DMS153 treated with DMSO at 0.1 percent for 48 hours (cell line): Measurements from ENCODE around the gene NNT.
"Not testable (repeated sequence)": the region's sequence is repeated elsewhere in the genome, so short reads cannot be mapped to it uniquely, and the experiment has no call there.

Source experiments
- DNase-seq: peaks from one replicate; lab custom pipeline; 2025; ENCODE audit not compliant: unreplicated experiment; lab: John Stamatoyannopoulos, UW

Gene NNT

DNA sequence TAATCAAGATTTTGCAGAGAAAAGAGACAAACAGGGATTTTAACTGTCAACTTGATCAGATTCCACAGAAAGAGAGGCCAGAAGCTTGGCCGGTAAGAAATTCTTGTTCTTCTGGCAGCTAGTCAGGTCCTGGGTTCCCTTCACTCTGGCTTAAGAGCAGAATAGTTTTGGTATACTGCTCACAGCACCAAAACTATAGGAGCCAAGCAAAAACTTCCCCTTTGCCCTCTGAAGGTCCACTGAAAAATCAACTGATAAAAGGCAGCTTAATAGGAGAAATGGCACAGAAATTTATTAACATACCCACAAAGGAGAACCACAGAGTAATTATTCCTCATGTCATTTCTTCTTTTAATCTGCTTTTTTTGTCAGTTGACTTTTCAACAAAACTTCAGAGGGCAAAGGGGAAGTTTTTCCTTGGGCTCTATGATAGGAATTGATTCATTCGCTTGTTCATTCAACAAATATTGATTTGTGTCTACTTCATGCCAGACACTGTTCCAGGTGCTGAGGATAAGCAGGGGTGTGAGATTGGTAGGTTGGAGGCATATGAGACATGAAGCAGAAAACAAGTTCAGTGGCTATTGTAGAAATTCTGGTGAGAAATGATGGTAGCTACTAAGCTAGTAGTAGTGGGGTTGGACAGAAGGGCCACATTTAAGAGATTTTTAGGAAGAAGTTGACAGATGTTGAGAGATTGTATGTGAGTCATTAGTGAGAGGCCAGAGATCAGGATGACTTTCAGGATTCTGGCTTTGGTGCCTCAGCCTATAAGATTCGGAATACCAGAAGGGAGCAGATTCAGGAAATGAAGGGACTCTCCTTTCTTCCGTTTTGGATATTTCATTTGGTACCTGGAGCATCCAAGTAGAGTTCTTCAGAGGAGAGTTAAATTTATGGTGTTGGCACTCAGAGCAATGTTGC lies 20.6 kb upstream of the NNT start:
- no peak for DNase-seq

DNA sequence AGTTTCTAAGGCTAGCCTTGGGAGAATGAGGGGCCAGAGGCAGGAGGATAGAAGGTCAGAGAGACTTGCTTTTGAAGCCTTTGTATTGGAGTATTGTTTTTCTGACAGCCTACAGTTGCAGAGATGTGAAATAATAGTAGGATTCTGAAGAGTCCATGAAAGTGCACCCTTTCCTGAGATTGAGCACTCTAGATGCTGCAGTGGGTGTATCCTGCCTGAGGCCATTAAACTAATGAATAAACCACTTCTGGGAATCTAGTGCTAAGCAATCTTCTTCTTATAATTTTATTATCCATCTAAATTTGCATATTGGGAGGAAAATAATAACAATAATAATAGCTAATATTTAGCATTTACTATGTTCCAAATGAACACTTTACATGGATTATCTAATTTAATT lies 19.3 kb upstream of the NNT start:
- DNase-seq = no peak

DNA sequence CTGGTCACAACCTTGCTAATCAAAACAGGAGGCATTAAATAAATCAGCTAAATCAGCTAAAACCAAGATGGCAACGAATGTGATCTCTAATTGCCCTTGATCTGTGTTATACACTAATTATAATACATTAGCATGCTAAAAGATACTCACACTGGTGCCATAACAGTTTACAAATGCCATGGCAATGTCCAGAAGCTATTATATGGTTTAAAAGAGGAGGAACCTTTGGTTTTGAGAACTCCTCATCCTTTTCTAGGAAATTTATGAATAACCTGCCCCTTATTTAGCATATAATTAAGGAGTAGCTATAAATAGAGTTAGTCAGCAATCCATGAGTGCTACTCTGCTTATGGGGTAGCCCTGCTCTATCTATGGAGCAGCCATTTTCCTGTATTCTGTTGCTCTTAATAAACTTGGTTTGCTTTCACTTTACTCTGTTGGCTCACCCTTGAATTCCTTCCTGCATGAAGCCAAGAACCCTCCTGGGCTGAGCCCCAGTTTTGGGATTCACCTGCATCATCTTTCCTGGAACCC lies 18.7 kb upstream of the NNT start:
- no peak for DNase-seq

DNA sequence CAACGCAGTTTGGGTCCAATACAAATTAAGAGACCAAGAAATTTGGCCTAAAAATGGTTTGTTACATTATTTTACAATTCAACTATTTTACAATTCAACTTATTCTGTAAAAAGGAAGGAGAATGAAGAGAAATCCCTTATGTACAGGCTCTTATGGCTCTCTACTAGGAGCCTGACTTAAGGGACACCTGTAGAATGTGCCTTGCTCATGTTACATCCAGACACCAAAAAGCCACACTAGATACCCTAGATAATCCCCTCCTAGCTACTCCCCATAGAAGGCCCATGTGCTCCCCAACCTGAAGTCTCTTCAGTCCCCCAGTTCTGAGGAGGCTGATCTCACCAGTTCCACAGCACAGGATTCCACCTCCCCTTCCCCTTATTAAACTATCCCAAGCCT lies 14.1 kb upstream of the NNT start:
- no peak for DNase-seq

DNA sequence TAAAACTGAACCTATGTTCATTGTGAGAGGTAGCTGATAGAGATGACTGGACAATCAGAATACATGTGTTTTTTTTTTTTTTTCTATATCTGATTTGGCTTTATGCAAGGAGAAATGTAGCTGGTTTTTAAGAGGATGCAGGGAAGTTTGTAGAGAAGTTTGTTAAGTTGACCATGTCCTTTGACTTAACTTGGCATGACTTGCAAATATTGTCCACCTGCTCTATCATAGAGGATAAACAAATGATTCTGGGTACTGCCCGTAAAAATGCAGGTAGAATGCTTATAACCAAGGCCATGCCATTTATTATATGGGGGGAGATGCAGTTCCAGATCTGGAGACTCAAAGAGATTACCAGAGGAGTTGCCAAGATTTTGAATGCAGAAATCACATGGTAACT lies 13.7 kb upstream of the NNT start:
- DNase-seq = no peak

DNA sequence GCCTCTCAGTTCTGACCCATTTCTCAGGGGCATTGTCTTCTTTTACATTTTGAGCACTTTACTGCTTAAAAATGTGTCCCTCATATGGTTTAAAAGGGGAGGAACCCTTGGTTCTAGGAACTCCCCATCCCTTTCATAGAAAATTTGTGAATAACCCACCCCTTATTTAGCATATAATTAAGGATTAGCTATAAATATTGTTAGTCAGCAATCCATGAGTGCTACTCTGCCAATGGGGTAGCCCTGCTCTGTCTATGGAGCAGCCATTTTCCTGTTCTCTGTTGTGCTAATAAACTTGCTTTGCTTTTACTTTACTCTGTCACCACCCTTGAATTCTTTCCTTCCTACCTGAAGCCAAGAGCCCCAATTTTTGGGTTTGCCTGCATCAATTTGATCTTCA lies 12.3 kb upstream of the NNT start:
- no peak for DNase-seq

DNA sequence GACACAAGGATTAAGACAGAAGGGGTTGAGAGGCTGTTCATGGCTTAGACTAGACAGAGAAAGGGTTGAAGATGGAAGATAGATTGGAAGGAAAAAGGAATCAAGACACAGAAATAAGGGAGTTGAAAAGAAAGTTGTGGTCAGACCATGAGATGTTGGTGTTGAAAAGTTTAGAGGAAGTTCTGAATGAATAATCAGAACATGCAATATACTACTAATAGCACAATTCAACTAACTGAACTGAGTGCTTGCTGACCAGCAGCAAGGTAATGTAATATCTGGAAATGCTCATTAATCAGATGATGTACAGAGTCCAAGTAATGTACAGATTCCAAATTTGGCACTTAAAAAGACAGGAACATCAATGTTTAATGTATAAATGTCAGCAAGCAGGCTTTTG lies 10.6 kb upstream of the NNT start:
- no peak for DNase-seq

DNA sequence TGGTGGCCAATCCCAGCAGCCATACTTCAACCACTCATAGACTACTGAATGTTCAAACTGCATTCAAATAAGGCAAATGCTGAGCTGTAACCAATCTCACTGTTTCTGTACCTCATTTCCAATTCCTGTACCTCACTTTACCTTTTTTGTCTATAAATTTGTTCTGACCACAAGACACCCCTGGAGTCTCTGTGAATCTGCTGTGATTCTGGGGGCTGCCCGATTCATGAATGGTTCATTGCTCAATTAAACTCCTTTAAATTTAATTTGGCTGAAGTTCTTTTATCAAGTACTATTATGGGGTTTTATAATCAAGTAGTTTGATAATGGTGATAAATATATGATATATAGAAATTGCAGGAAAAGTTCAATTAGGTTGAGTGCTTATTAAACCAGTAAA lies 4.1 kb upstream of the NNT start:
- not testable (repeated sequence) for DNase-seq

DNA sequence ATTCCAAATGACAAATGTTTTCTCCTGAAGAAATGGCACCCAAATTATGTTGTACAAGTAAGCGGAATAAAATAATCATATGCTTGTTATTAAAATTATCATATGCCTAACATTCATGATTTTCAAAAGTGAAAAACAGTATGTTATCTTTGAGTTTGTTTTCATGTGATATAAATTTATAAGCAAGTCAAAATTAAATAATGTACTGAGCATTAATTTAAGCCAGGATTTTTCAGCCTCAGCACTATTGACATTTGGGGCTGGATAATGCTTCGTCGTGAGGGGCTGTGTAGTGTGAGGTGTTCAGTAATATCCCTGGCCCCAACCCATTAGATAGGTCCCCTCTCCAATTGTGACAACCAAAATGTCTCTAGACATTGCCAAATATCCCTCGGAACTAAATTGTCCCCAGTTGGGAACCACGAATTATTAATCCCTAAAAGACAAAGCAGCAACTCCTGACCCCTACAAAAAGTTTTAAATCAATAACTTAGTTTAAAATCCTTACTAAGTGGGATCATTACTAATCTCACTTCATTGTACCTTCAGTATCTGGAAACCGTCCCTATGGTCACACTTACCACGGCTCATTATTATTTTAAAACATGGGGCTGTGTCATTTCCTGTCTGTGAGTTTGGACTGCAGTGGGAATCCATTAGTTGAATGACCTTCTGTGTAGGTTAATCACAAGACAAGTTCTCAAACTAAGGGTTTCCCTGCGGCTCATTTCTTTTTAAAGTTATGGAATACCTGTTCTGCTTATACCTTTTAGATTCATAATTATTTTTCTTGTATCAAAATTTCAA lies 1.3 kb upstream of the NNT start:
- DNase-seq = peak; percentile 42

DNA sequence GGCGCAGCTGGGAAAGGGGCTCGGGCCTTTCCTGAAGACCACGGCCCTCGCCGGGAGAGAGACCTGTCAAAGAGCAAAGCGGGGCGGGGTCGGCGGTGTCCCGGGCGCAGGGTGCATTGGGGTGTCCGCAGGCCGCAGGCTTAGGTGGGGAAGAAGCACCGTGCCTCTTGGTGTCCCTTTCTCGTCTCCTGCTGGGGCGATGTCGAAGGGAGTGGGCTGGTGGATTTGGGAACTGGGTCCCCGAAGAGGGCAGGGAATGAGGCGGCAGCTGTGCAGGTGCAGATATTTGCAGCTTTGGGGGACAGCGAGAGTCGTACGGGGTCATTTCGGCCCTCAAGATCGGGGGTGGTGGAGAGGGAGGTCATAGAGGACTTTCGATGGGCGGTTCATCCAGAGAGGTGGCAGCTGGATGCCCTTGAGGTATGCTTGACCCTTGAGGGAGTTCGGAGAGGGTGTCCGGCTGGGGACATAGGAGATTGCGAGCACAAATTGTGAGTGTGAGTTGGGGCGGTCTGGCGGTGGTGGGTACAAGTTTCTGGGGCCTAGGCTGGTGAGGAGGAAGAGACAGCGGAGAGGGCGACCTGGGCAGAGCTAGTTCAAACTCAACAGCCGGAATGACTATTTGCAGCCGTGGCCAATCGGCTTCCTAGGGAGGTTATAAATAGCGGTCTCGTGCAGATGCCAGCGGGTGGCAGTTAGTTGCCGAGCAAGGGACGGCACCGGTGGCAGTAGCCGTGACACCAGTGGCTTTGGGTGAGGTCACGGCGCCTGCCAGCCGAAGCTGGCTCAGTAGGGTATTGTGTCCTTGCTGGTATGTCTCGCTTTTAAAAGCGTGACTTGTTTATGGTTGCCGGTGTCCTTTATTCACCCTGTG lies 601 bp downstream of the NNT start:
- DNase-seq = peak; percentile 95

DNA sequence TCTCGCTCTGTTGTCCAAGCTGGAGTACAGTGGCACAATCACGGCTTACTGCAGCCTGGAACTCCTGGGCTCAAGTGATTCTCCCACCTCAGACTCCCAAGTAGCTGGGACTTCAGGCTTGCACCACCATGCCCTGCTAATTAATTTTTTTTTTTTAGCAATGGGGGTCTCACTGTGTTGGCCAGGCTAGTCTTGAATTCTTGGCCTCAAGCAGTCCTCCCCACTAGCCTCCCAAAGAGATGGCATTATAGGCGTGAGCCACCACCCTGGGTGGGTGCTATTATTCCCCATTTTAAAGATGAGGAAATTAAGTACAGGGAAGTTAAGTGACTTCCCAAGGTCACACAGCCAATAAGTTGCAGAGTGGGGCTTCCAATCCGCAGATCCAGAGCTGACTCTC lies 1.7 kb downstream of the NNT start:
- DNase-seq = no peak

DNA sequence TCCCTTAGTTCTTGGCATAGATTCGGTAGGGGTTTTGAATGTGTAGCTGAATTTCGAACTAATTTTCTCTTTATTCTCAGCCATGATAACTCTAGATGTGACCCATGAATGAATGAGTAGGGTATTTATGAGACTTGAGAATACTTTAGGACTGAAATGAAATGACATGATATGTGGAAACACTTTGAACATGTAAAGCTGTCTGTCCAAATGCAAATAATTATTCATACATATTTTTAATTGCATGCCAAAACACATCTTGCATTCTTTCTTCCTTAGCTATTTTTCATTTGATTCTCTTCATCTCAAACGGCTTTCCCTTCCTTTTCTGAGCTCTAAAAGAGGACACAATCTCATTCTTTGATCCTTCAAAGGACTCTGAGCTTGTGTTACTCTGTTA lies 3.4 kb downstream of the NNT start:
- DNase-seq = no peak

DNA sequence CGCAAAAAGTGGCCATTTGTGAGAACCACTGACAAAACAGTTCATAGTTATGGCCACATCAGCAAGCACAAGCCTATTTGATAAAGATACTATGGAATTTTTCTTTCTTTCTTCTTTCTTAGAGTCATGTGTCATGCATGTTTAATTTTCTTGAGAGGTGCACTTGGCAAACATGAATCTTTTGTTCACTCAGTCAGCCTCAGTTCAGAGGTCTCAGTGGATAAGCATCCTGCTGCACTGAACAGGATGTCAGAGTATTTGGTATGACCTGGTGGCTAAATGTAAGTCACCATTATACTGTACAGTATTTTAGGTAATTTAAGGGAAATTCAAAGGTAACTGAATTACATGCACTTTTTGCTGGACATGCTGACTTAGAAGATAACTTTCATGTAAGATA lies 5.4 kb downstream of the NNT start:
- no peak for DNase-seq

DNA sequence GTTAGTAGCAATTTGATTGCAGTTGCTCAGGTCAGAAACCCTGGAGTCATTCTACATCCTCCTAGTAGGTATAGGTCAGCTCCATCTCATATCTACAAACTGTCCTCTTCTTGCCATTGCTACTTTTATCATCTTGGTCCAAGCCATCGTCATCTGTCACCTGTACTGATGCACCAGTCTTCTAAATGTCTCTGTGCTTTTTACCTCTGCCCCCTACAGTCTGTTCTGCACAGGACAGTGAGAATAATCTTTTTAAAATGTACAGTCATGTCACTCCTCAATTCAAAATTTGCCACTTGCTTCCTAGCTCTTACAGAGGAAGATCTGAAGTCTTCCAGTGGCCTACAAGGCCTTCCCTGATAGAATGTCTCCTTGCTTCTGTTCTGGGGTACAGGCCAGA lies 6.8 kb downstream of the NNT start:
- no peak for DNase-seq

DNA sequence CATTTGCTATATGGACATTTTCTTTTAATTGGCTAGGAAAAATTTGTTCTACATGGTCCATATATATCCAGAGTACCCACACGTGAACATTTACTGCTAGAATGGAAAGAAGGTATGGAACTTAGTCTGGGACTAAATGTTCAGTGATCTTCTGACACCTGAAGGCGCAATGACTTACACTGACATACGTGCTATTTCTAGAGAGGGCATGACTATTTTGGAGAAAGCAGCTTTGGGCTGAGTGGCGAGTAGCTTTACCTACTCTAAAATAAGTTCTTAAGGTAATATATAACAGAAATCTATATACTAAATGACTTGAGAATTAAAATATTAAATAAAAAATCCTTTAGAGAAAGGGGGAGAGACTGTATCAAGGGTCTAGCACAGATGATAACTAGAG lies 10.4 kb downstream of the NNT start:
- no peak for DNase-seq

DNA sequence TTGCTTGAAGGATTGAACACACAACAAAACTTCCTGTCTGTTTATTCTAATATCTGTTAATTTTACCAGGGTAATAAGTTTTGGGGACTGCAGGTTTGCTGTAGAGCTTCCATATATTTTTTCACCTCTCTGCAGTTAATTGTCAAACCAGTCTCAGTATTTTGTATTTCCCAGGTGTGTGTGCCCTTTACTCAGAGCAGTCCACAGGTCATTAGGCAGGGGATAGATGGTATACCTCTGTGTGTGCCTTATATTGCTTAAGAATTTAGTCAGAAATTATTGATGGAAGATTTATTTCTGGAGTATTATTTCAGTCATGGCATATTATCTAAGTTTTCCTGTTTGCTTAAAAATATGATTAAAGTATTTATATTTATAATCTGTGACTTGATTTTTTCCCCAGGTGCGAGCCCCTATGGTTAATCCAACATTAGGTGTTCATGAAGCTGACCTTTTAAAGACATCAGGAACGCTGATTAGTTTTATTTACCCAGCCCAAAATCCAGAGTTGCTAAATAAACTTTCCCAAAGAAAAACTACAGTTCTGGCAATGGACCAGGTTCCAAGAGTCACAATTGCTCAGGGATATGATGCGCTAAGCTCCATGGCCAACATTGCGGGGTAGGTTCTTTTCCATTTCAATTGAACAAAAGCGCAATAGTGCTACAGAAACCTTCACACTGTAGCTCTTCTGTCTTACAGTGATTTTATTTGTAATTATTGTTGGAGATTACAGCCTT lies 12.6 kb downstream of the NNT start:
- DNase-seq = no peak

DNA sequence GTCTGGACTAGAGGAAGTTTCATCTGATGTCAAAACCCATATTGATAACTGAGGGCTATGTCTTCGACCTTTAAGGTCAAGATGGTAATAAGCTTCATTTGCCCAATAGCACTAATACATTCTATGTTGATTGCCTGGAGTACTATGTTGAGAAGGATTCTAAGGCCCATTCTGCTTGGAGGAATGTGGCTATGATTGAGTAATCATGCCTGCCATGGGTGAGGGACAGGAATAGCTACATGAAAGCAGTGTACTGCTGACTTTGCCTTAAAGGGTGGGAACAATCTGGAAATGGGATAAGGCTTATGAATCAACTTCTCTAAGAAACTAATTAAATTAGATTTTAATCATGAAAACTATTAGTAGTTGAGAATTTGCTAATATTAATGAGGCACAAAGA lies 13.6 kb downstream of the NNT start:
- no peak for DNase-seq

DNA sequence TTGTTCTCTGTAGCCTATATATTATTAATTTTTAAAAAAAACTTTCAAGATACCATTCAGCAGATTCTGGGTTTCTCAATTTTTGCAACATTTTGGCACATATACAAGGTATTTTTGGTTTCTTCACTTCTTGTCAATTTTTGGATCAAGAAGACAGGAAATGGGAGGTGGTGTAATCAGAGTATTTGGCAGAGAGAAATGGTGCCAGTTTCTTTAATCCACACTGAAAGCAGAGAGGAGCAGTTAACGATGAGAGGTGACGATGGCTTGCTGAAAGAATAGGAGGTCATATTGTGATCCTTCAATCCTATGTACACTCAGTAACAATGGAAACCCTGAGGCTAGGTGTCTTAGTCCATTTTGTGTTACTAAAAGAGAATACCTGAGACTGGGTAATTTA lies 16.4 kb downstream of the NNT start:
- no peak for DNase-seq

DNA sequence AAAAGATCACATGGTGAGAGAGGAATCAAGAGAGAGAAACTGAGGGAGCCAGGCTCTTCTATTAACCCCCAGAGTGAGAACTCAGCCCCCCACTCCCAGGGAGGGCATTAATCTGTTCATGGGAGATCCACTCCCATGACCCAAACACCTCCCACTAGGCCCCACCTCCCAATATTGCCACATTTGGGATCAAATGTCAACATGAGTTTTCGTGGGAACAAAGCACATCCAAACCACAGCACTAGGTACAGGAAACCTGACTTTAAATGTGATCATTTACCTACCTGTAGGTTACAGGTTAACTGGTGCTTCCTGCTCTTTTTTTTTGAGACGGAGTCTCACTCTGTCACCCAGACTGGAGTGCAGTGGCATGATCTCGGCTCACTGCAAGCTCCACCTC lies 16.9 kb downstream of the NNT start:
- DNase-seq = no peak

DNA sequence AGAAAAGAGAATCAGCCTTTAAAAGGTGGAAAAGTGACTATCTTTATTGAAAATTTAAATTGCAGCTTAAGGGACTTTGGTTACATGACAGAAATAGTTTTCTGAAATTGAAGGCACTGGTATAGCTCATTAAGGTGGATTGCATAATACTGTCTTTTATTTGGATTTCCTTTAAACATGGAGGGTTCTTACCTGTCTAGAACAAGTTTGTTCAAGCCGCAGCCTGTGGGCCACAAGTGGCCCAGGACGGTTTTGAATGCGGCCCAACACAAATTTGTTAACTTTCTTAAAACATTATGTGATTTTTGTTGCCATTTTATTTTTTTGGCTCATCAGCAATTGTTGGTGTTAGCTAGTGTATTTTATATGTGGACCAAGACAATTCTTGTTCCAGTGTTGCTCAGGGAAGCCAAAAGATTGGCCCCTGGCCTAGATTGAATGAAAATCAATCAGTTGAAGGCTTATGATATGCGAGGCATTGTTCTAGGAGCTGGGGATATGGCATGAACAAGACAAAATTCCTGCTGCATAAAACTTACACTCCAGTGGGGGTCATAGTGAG lies 18.0 kb downstream of the NNT start:
- no peak for DNase-seq
